Measurements from ENCODE around the gene ATL3.
A peak's percentile ranks its signal among the peaks of the same experiment; 100 is the strongest.

DNA sequence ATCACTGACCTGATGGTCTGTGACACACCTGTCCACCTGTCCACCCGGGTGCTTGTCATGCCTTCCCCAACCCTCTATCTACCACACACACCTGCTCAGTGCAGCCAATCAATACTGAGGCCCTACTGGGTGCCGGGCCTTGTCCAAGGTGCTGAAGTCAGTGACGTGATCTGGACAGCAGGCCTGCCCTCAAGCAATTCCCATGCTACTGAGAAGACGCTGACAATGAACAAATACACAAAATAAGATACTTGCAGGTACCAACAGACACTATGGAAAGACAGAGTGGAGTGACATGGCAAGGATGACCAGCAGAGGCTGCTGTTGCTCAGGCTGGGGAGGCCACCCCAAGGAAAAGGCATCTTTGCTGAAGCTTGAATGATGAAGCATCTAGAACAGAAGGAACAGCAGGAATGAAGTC is 78.2 kb downstream of the ATL3 start:
- TF ChIP-seq, protein P1, sequence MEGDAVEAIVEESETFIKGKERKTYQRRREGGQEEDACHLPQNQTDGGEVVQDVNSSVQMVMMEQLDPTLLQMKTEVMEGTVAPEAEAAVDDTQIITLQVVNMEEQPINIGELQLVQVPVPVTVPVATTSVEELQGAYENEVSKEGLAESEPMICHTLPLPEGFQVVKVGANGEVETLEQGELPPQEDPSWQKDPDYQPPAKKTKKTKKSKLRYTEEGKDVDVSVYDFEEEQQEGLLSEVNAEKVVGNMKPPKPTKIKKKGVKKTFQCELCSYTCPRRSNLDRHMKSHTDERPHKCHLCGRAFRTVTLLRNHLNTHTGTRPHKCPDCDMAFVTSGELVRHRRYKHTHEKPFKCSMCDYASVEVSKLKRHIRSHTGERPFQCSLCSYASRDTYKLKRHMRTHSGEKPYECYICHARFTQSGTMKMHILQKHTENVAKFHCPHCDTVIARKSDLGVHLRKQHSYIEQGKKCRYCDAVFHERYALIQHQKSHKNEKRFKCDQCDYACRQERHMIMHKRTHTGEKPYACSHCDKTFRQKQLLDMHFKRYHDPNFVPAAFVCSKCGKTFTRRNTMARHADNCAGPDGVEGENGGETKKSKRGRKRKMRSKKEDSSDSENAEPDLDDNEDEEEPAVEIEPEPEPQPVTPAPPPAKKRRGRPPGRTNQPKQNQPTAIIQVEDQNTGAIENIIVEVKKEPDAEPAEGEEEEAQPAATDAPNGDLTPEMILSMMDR (IDR thresholded peaks at IDR 0.05; ENCODE audit: extremely low read depth in 1 of 2, insufficient read depth in 1 of 2, low read depth in 1 of 2, low read length in 2 of 2), result peak; percentile 30 to 44
- TF ChIP-seq EZH2 (IDR thresholded peaks at IDR 0.05; ENCODE audit: borderline replicate concordance, low read depth, low read length, severe bottlenecking), result no peak
- no peak for TF ChIP-seq POLR2A (IDR thresholded peaks at IDR 0.05; ENCODE audit: low read depth, low read length)

All from endothelial cell of umbilical vein (primary cell).